ENCODE results near the gene CACNA2D1. TPM values are rescaled to one million over a fixed set of nuclear protein-coding genes. Genes with fewer than 3 reads are reported as not detected.

Gene CACNA2D1
- total RNA-seq, 1 experiment from 2014 or later: 0.27 TPM

GRCh38 chr7:82128546-82128945, 315.0 kb downstream of the CACNA2D1 start:
- intact Hi-C loops (cut with micrococcal nuclease): no loop called here
- Histone ChIP-seq H3K27ac (ENCODE audit: low read depth, low read length) (no peak overlapping the region), H4K20me1 (ENCODE audit: insufficient read depth) (no peaks in the 10 kb centered on the region), H3K27me3 (ENCODE audit: insufficient read depth, low read length) (no peaks in the 10 kb centered on the region), H3K4me1 (ENCODE audit: control insufficient read depth in 1 of 2, insufficient read depth in 2 of 2, low read length in 2 of 2) (no peaks in the 10 kb centered on the region), H3K9ac (ENCODE audit: low read length) (no peak overlapping the region), H3K4me3 (replicated peaks in 1 of 2; ENCODE audit: low read depth in 1 of 2, low read length in 2 of 2) (no peak overlapping the region), H3K79me2 (ENCODE audit: insufficient read depth, low read length) (no peaks in the 10 kb centered on the region), H2AFZ (ENCODE audit: low read depth, low read length, poor library complexity, severe bottlenecking) (no peak overlapping the region), H3K9me2 (ENCODE audit: insufficient read depth) (no peaks in the 10 kb centered on the region), H3K9me3 (ENCODE audit: control insufficient read depth in 1 of 2, insufficient read depth in 1 of 2, low read depth in 1 of 2, low read length in 2 of 2) (no peaks in the 10 kb centered on the region), H3K36me3 (ENCODE audit: control insufficient read depth in 1 of 2, insufficient read depth in 2 of 2, low read length in 2 of 2) (no peaks in the 10 kb centered on the region), H3K4me2 (ENCODE audit: low read length) (no peak overlapping the region)
- RAD21 ChIA-PET (ENCODE audit: low non-redundant PET in 1 of 2, low total read pairs in 2 of 2, uncharacterized antibody in 2 of 2, unreplicated experiment in 2 of 2): no interaction called here
- no peak for ATAC-seq
- CTCF ChIA-PET: no interaction called here
- no peak for DNase-seq (ENCODE audit: low read depth, low spot score)
- POLR2A ChIA-PET: interaction anchor here (0.6 kb wide), 1 partner anchor 347 kb away, joined by 3 read pairs; no protein-coding TSS in a partner anchor
- TF ChIP-seq EGR1 (IDR thresholded peaks at IDR 0.05; ENCODE audit: low read depth): no peak
- TF ChIP-seq, protein P1, sequence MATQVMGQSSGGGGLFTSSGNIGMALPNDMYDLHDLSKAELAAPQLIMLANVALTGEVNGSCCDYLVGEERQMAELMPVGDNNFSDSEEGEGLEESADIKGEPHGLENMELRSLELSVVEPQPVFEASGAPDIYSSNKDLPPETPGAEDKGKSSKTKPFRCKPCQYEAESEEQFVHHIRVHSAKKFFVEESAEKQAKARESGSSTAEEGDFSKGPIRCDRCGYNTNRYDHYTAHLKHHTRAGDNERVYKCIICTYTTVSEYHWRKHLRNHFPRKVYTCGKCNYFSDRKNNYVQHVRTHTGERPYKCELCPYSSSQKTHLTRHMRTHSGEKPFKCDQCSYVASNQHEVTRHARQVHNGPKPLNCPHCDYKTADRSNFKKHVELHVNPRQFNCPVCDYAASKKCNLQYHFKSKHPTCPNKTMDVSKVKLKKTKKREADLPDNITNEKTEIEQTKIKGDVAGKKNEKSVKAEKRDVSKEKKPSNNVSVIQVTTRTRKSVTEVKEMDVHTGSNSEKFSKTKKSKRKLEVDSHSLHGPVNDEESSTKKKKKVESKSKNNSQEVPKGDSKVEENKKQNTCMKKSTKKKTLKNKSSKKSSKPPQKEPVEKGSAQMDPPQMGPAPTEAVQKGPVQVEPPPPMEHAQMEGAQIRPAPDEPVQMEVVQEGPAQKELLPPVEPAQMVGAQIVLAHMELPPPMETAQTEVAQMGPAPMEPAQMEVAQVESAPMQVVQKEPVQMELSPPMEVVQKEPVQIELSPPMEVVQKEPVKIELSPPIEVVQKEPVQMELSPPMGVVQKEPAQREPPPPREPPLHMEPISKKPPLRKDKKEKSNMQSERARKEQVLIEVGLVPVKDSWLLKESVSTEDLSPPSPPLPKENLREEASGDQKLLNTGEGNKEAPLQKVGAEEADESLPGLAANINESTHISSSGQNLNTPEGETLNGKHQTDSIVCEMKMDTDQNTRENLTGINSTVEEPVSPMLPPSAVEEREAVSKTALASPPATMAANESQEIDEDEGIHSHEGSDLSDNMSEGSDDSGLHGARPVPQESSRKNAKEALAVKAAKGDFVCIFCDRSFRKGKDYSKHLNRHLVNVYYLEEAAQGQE (IDR thresholded peaks at IDR 0.05; ENCODE audit: low read depth): no peak
- TF ChIP-seq YY1 (IDR thresholded peaks at IDR 0.05; ENCODE audit: extremely low read depth, insufficient replicate concordance, low read depth, low read length): no peak
- TF ChIP-seq, protein P2, sequence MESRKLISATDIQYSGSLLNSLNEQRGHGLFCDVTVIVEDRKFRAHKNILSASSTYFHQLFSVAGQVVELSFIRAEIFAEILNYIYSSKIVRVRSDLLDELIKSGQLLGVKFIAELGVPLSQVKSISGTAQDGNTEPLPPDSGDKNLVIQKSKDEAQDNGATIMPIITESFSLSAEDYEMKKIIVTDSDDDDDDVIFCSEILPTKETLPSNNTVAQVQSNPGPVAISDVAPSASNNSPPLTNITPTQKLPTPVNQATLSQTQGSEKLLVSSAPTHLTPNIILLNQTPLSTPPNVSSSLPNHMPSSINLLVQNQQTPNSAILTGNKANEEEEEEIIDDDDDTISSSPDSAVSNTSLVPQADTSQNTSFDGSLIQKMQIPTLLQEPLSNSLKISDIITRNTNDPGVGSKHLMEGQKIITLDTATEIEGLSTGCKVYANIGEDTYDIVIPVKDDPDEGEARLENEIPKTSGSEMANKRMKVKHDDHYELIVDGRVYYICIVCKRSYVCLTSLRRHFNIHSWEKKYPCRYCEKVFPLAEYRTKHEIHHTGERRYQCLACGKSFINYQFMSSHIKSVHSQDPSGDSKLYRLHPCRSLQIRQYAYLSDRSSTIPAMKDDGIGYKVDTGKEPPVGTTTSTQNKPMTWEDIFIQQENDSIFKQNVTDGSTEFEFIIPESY (IDR thresholded peaks at IDR 0.05; ENCODE audit: extremely low read depth, insufficient replicate concordance, low read length): no peak
- TF ChIP-seq TCF7L2 (IDR thresholded peaks at IDR 0.05; ENCODE audit: borderline replicate concordance, extremely low read depth, insufficient read depth, insufficient read length): no peak
- no peak for TF ChIP-seq POLR2AphosphoS5 (IDR thresholded peaks at IDR 0.05; ENCODE audit: low read depth, low read length)
- BruUV-seq (replicated peaks): no TSS peak

Measured in HCT116 (cell line).